MM.1S (cell line): ENCODE data around the gene PLXNA4.

Experiments used
- CTCF ChIP-seq: fragments of 300-600 bp; sonication (generic); IDR thresholded peaks from 2 replicates; pipeline ENCODE4 v1.5.1; 2016; ENCODE audit warnings: antibody characterized with exemption, low read length, mixed read lengths
- EZH2 ChIP-seq: fragments of 300-600 bp; sonication (generic); optimal IDR thresholded peaks from 2 replicates; pipeline ENCODE3; 2017; ENCODE audit warnings: low read depth, mild to moderate bottlenecking, antibody characterized with exemption, low read length, mixed read lengths
- EZH2phosphoT487 ChIP-seq: fragments of 300-600 bp; sonication (generic); IDR thresholded peaks from 2 replicates; pipeline ENCODE4 v1.6.1; 2018; ENCODE audit warnings: antibody characterized with exemption, low read length

DNA sequence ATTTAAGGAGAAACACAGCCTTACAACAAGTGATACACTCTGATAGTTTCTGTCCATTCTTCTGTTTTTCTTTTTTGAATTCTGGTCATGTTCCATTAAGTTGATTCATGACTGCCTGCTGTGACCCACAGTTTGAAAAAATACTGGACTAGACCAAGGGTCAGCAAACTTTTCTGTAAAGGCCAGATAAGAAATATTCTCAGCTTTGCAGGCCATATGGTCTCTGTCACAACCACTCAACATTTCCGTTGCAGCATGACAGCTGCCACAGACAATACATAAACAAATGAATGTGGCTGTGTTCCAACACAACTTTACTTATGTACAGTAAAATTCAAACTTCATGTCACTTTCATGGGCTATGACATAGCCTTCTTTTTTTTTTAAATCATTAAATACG lies 156.7 kb downstream of the PLXNA4 start:
- TF ChIP-seq CTCF (no peak), EZH2 (no peak), EZH2phosphoT487 (no peak)
